ENCODE results near the gene FMNL1. TPM values are rescaled to one million over a fixed set of nuclear protein-coding genes. Genes with fewer than 3 reads are reported as not detected.

FMNL1 gene
- total and polyA plus RNA-seq, 10 of the 15 experiments (the other 5 are each of a cell fraction or from before 2014, with no cell fraction given) = 3.3 to 108 (median 19.5) TPM

DNA sequence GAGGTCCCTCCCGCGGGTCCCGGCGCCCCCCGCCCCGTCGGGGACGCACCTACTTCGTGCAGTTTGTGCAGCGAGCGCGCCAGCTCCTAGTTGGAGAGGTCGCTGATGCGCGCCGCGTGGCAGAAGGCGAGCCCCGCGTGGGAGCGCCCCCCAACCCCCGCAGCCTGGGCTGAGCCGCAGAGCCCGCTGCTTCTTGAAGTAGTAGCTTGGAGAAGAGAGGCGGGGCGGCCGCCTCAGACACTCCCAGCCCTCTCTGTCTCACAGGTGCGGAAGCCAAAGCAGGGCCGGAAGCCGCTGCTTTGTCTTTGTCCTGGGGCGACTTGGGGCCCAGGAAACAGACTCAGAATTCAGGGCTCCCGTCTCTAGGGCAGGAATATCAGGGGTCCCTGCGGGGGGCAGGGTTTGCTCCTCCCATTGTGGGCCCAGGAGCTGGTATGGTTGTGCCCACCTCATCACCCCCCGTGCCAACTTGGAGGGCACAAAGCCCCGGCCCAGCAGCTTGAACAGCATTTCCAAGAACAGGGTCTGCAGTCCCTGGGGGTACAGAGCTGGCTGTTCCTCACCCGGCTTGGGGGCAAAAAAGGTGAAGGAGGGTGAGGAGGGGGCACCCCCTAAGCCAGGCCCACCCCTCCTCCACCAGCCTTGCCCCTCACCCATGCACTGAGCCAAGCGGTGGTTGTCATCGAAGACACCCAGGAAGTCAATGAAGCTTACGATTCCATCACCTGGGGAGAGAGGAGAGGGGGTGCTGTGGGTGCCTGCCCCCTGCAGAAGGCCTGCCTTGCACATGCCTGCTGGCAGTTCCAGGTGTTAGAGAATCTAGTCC is 26.7 kb downstream of the FMNL1 start:
- ChIA-PET POLR2A (interaction anchor here (0.6 to 3.8 kb wide), 14 partner anchors 11 to 805 kb away, joined by 3 to 18 read pairs (median 3); partner anchors contain the start of gene HEXIM1), RAD21 (ENCODE audit: unreplicated experiment) (interaction anchor here (0.8 to 2.6 kb wide), 12 partner anchors 15 to 137 kb away, joined by 3 to 13 read pairs (median 4); partner anchors contain the start of gene MAP3K14), SMC1A (ENCODE audit: uncharacterized antibody, unreplicated experiment) (interaction anchor here (0.9 to 2.4 kb wide), 11 partner anchors 11 to 129 kb away, joined by 3 to 9 read pairs (median 4); no protein-coding TSS in a partner anchor), CTCF (interaction anchor here (0.7 to 4.8 kb wide), 11 partner anchors 11 to 137 kb away, joined by 3 to 36 read pairs (median 5); partner anchors contain the start of genes ACBD4 and FMNL1)
- peaks cover 4 to 31% of the 10 kb centered on the region in 2 experiments; a peak in 3 of 4 replicates for H3K36me3 ChIP-seq (ENCODE audit: control insufficient read depth in 2 of 2, insufficient read depth in 2 of 2, low read length in 1 of 2)
- H3K4me2 ChIP-seq (ENCODE audit: control insufficient read depth, insufficient read depth) = peak overlapping the region; percentile 79
- ATAC-seq = peak; percentile 86
- H3K4me1 ChIP-seq (ENCODE audit: control insufficient read depth, insufficient read depth, low read length) = peaks cover 14% of the 10 kb centered on the region
- peak overlapping the region; percentile 61 for H2AFZ ChIP-seq (ENCODE audit: control insufficient read depth, low read depth, low read length)
- peaks cover 13% of the 10 kb centered on the region for H3K79me2 ChIP-seq (ENCODE audit: control insufficient read depth, insufficient read depth, low read length)
- H3K27me3 ChIP-seq (replicated peaks in 1 of 2; ENCODE audit: control insufficient read depth in 2 of 2, insufficient read depth in 2 of 2, low read length in 1 of 2) = no peaks in the 10 kb centered on the region
- H3K27ac ChIP-seq (ENCODE audit: control insufficient read depth, insufficient read depth) = peak overlapping the region; percentile 98
- DNase-seq (ENCODE audit: low read depth, low spot score) = no peak
- under 1% methylated on average over 21 of the region's 39 CpGs for WGBS (ENCODE audit: insufficient coverage, insufficient replicate concordance, low lambda C conversion rate, missing lambda C conversion rate)
- in situ Hi-C loops (cut with MboI) (no loop called here), intact Hi-C loops (cut with micrococcal nuclease; ENCODE audit: unreplicated experiment) (no loop called here)
- TSS peak; percentile 55 for BruUV-seq (replicated peaks)
- FAIRE-seq = peak; percentile 83
- no peaks in the 10 kb centered on the region for H4K20me1 ChIP-seq (ENCODE audit: control insufficient read depth, insufficient read depth)
- H3K9me3 ChIP-seq (replicated peaks; ENCODE audit: control insufficient read depth, insufficient read depth, low read length) = no peaks in the 10 kb centered on the region
- peak overlapping the region; percentile 99 for H3K9ac ChIP-seq (ENCODE audit: control insufficient read depth, insufficient read depth, low read length)
- H3K4me3 ChIP-seq = peak overlapping the region; percentile 89
- TF ChIP-seq GATAD2B (conservative IDR thresholded peaks at IDR 0.05; ENCODE audit: low read depth) (peak; percentile 12), POLR2AphosphoS5 (IDR thresholded peaks at IDR 0.05; ENCODE audit: low read length) (peak; percentile 61), MEF2A (IDR thresholded peaks at IDR 0.05; ENCODE audit: insufficient read depth, low read depth, low read length) (no peak), HDAC6 (IDR thresholded peaks at IDR 0.05; ENCODE audit: unreplicated experiment) (no peak), CREB1 (IDR thresholded peaks at IDR 0.05; ENCODE audit: low read depth) (peak; percentile 35; the same call in 1 of the 2 replicates), CBFB (IDR thresholded peaks at IDR 0.05; ENCODE audit: low read depth) (peak; percentile 58; the same call in 1 of the 2 replicates), NFIC (IDR thresholded peaks at IDR 0.05; ENCODE audit: low read depth, low read length) (no peak), MXI1 (IDR thresholded peaks at IDR 0.05; ENCODE audit: low read depth, low read length) (peak; percentile 34; the same call in 1 of the 2 replicates), ZNF217 (IDR thresholded peaks at IDR 0.05) (no peak), PBX3 (IDR thresholded peaks at IDR 0.05; ENCODE audit: insufficient replicate concordance, low read depth, low read length) (no peak), NR2F1 (conservative IDR thresholded peaks at IDR 0.05) (0 out of 2 replicates have a peak, but pooled peaks have one; percentile 10), CHD4 (IDR thresholded peaks at IDR 0.05) (no peak), SP1 (IDR thresholded peaks at IDR 0.05; ENCODE audit: low read depth, low read length) (peak; percentile 8), NR2C1 (IDR thresholded peaks at IDR 0.05) (no peak), POLR2A (IDR thresholded peaks at IDR 0.05; ENCODE audit: low read depth, low read length) (peak; percentile 72)
- TF ChIP-seq, protein P1, sequence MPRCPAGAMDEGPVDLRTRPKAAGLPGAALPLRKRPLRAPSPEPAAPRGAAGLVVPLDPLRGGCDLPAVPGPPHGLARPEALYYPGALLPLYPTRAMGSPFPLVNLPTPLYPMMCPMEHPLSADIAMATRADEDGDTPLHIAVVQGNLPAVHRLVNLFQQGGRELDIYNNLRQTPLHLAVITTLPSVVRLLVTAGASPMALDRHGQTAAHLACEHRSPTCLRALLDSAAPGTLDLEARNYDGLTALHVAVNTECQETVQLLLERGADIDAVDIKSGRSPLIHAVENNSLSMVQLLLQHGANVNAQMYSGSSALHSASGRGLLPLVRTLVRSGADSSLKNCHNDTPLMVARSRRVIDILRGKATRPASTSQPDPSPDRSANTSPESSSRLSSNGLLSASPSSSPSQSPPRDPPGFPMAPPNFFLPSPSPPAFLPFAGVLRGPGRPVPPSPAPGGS (IDR thresholded peaks at IDR 0.05; ENCODE audit: borderline replicate concordance, insufficient read depth, low read depth, low read length, poor library complexity, severe bottlenecking) = no peak
- TF ChIP-seq, protein P2, sequence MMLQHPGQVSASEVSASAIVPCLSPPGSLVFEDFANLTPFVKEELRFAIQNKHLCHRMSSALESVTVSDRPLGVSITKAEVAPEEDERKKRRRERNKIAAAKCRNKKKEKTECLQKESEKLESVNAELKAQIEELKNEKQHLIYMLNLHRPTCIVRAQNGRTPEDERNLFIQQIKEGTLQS (IDR thresholded peaks at IDR 0.05; ENCODE audit: borderline replicate concordance, extremely low read depth, low read depth, low read length) = no peak
